HepG2 (cell line): ENCODE measurements around the gene PLEKHA5. TPM values are rescaled to one million over a fixed set of nuclear protein-coding genes. Genes with fewer than 3 reads are reported as not detected.

Experiments
- ATAC-seq: fragments of 200-7000 bp; cut with Tn5 transposase; 3 replicates; pipeline ENCODE4 v1.9.1; 2020; ENCODE audit warnings: mild to moderate bottlenecking, moderate library complexity
- BruUV-seq: library from RNA; stranded (reverse); fragments of 400-500 nt; replicated peaks from 2 replicates; lab custom pipeline; 2021; lab: Mats Ljungman, UMichigan
- CTCF ChIA-PET: fragments of 300-600 bp; formaldehyde crosslinking; extraction: SDS; loops from one replicate; lab custom pipeline; 2021; ENCODE audit warnings: low total read pairs, inconsistent platforms, low intra/inter-chr PET ratio; lab: Yijun Ruan, JAX
- POLR2A ChIA-PET: fragments of 350-600 bp; sonication (Branson Sonifier 250); formaldehyde crosslinking; loops from one replicate; lab custom pipeline; 2020; ENCODE audit warnings: antibody characterized with exemption, inconsistent platforms; lab: Yijun Ruan, JAX
- DNase-seq: peaks from one replicate; pipeline ENCODE4 v3.0.0-alpha.2; 2015; ENCODE audit warnings: low spot score
- FAIRE-seq: peaks from 3 replicates; lab custom pipeline; 2011; peaks lifted over from hg19 to GRCh38; lab: Jason Lieb, UNC
- H2AFZ ChIP-seq: one replicate; pipeline ENCODE4 v1.6.1; 2011; ENCODE audit warnings: low read length, inconsistent platforms
- H3K27ac ChIP-seq: fragments of 300-600 bp; 3 replicates; pipeline ENCODE4 v1.8.0; 2011; ENCODE audit warnings: mixed run types, mild to moderate bottlenecking, mixed read lengths, low read length, inconsistent platforms; ENCODE audit not compliant: insufficient read depth; ENCODE audit errors: extremely low read length
- H3K27me3 ChIP-seq, 2 experiments: fragments of 200-600 bp in 1 of 2; 2 replicates in 1 of 2; 3 replicates in 1 of 2; pipeline versions ENCODE4 v1.6.0 to v1.8.0; 2011; ENCODE audit warnings: low read length in 2 of 2, mild to moderate bottlenecking in 2 of 2, moderate library complexity in 2 of 2, inconsistent platforms in 1 of 2; ENCODE audit not compliant: insufficient read depth in 2 of 2, control insufficient read depth in 1 of 2
- H3K36me3 ChIP-seq, 2 experiments: fragments of 200-600 bp in 1 of 2; replicated peaks in 1 of 2; 2 replicates in 1 of 2; 3 replicates in 1 of 2; pipeline versions ENCODE4 v1.5.1 to v1.8.0; 2011; ENCODE audit warnings: low read length in 2 of 2, inconsistent platforms in 1 of 2; ENCODE audit not compliant: insufficient read depth in 2 of 2, control insufficient read depth in 1 of 2
- H3K4me1 ChIP-seq: 2 replicates; pipeline ENCODE4 v1.5.1; 2012; ENCODE audit warnings: low read length, inconsistent platforms; ENCODE audit not compliant: insufficient read depth
- H3K4me2 ChIP-seq: 2 replicates; pipeline ENCODE4 v1.6.0; 2011; ENCODE audit warnings: low read depth, low read length, inconsistent platforms
- H3K4me3 ChIP-seq, 3 experiments: fragments of 200-600 bp in 1 of 3; sonication (generic), shearing (Covaris generic) in 1 of 3; replicated peaks in 1 of 3; 2 replicates each; pipeline ENCODE4 v1.5.1; 2011 to 2016; ENCODE audit warnings: low read length in 3 of 3, inconsistent platforms in 2 of 3, low read depth in 2 of 3, mild to moderate bottlenecking in 2 of 3, control low read depth in 1 of 3, mixed read lengths in 1 of 3; ENCODE audit not compliant: insufficient read depth in 1 of 3
- H3K79me2 ChIP-seq: one replicate; pipeline ENCODE4 v1.6.1; 2011; ENCODE audit warnings: low read length, inconsistent platforms; ENCODE audit not compliant: insufficient read depth
- H3K9ac ChIP-seq: 2 replicates; pipeline ENCODE4 v1.6.0; 2011; ENCODE audit warnings: mild to moderate bottlenecking, low read depth, low read length, inconsistent platforms; ENCODE audit not compliant: insufficient read depth
- H3K9me3 ChIP-seq: 2 replicates; pipeline ENCODE4 v1.5.1; 2012; ENCODE audit warnings: mild to moderate bottlenecking, low read length
- H4K20me1 ChIP-seq: 2 replicates; pipeline ENCODE4 v1.6.0; 2011; ENCODE audit warnings: inconsistent platforms, mild to moderate bottlenecking, low read length, moderate library complexity; ENCODE audit not compliant: insufficient read depth
- KDM2A ChIP-seq: sonication (generic); formaldehyde crosslinking; IDR thresholded peaks from 2 replicates; pipeline ENCODE4 v1.4.0; 2020; ENCODE audit warnings: low read depth, missing genetic modification reagents, borderline replicate concordance
- PRDM10 ChIP-seq: sonication (generic); formaldehyde crosslinking; IDR thresholded peaks from 2 replicates; pipeline ENCODE4 v1.4.0; 2020; ENCODE audit warnings: low read depth, missing genetic modification reagents
- ZNF530 ChIP-seq: sonication (generic); formaldehyde crosslinking; IDR thresholded peaks from 2 replicates; pipeline ENCODE4 v1.5.0; 2020; ENCODE audit warnings: low read depth, mild to moderate bottlenecking, missing genetic modification reagents
- ZNF557 ChIP-seq: sonication (generic); formaldehyde crosslinking; IDR thresholded peaks from 2 replicates; pipeline ENCODE4 v1.4.0; 2020; ENCODE audit warnings: missing genetic modification reagents
- WGBS: methylation state at CpG from one replicate; pipeline ENCODE4 v1.1.6; 2017; ENCODE audit warnings: low lambda C conversion rate; 5-methylcytosine and 5-hydroxymethylcytosine counted together
- in situ Hi-C: cut with HindIII; loops from 2 replicates; pipeline ENCODE4 v1.10.0; 2017; ENCODE audit warnings: low pct_unique_long_range_greater_than_20kb; ENCODE audit not compliant: extremely low pct_ligation_motif_present
- intact Hi-C: fragments of 100-400 bp; cut with micrococcal nuclease; formaldehyde crosslinking; loops from one replicate; pipeline ENCODE4 v1.10.0; 2022; ENCODE audit not compliant: unreplicated experiment
- polyA plus RNA-seq, 8 experiments: library from polyadenylated mRNA; depleted of rRNA in 3 of 8; stranded (reverse) in 7 of 8; unstranded in 1 of 8; fragments of >200 nt; fragmentation: Illumina TruSeq in 4 of 8; extraction: Trizol in 4 of 8; gene quantifications; 2 replicates each; pipeline versions ENCODE4 v1.2.1 to v1.2.3, GENCODE V29; 2011 to 2016; ENCODE audit warnings: low read depth in 4 of 8, missing spikeins in 1 of 8, mixed read lengths in 1 of 8; ENCODE audit not compliant: insufficient read depth in 1 of 8
- total RNA-seq, 5 experiments: library from RNA; depleted of rRNA; stranded (reverse); fragments of >200 nt; fragmentation: Illumina TruSeq; extraction: Trizol; gene quantifications; 2 replicates each; pipeline ENCODE4 v1.2.3, GENCODE V29; 2016; ENCODE audit warnings: low read depth in 1 of 5
- TF ChIP-seq, protein P1 (sequence below): sonication (generic); formaldehyde crosslinking; IDR thresholded peaks from 2 replicates; pipeline ENCODE4 v1.8.0; 2022; ENCODE audit warnings: missing genetic modification reagents, mild to moderate bottlenecking, borderline replicate concordance

The PLEKHA5 gene
- total and polyA plus RNA-seq, 2 of the 13 experiments (the other 11 are each of a cell fraction or from before 2014, with no cell fraction given): 4.2 to 15.4 TPM

DNA sequence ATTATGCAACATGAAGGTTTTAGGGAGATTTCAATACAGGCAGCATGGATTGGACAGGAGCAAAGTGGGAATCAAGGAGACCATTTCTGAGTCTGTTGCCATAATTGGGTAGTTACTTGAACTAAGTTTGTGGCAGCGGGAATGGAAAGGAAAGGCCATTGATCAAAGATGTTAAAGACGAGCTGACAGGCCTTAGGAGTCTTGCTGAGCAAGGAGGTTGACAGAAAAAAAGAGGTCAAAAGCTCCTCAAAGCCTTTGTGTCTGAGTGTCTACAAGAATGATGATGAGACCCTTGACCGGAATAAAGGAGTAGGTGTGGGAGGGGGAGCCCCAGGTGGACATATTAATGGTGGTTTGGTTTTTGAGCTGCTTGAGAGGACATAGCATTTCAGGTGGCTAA, 9.4 kb downstream of the PLEKHA5 start:
- ChIA-PET CTCF (no interaction called here), POLR2A (no interaction called here)
- FAIRE-seq (no peak), ATAC-seq (no peak), DNase-seq (no peak)
- Histone ChIP-seq H3K4me2 (no peak overlapping the region), H3K4me3 (no peak overlapping the region), H3K4me1 (0 out of 2 replicates have a peak, but pooled peaks cover 7% of the 10 kb centered on the region), H3K9ac (no peak overlapping the region), H3K9me3 (no peaks in the 10 kb centered on the region), H3K27me3 (no peaks in the 10 kb centered on the region), H3K79me2 (peaks cover 5% of the 10 kb centered on the region), H4K20me1 (no peaks in the 10 kb centered on the region), H3K27ac (no peak overlapping the region), H2AFZ (no peak overlapping the region), H3K36me3 (no peaks in the 10 kb centered on the region; a peak in 2 of 5 replicates)
- in situ Hi-C loops (no loop called here), intact Hi-C loops (no loop called here)
- WGBS: 97% methylated on average over 3 of the region's 3 CpGs
- BruUV-seq: no TSS peak
- no peak for TF ChIP-seq ZNF557
- no peak for TF ChIP-seq KDM2A (CRISPR knock-in tag)
- no peak for TF ChIP-seq PRDM10 (CRISPR knock-in tag)
- no peak for TF ChIP-seq ZNF530 (CRISPR knock-in tag)
- TF ChIP-seq, protein P1, sequence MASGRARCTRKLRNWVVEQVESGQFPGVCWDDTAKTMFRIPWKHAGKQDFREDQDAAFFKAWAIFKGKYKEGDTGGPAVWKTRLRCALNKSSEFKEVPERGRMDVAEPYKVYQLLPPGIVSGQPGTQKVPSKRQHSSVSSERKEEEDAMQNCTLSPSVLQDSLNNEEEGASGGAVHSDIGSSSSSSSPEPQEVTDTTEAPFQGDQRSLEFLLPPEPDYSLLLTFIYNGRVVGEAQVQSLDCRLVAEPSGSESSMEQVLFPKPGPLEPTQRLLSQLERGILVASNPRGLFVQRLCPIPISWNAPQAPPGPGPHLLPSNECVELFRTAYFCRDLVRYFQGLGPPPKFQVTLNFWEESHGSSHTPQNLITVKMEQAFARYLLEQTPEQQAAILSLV (CRISPR knock-in tag): no peak
